HCT116 (cell line): ENCODE data around the gene SUV39H2. TPM values are rescaled to one million over a fixed set of nuclear protein-coding genes. Genes with fewer than 3 reads are reported as not detected.

Experiments used
- ATAC-seq: fragments of 200-7000 bp; cut with Tn5 transposase; 2 replicates; pipeline ENCODE4 v1.9.1; 2020; ENCODE audit warnings: mild to moderate bottlenecking, moderate library complexity
- BruUV-seq: library from RNA; stranded (reverse); fragments of 400-500 nt; replicated peaks from 2 replicates; lab custom pipeline; 2021; lab: Mats Ljungman, UMichigan
- CTCF ChIA-PET: fragments of 300-600 bp; sonication (Branson Sonifier 250); formaldehyde crosslinking; loops from one replicate; lab custom pipeline; 2021; ENCODE audit warnings: antibody characterized with exemption; lab: Charles Lee
- POLR2A ChIA-PET: fragments of 300-600, 350-600 bp; sonication (Branson Sonifier 250); formaldehyde crosslinking; loops from one replicate; lab custom pipeline; 2021; ENCODE audit warnings: antibody characterized with exemption; lab: Charles Lee
- RAD21 ChIA-PET, 2 experiments: fragments of 300-600 bp; sonication (Branson Sonifier 250); formaldehyde crosslinking; loops; one replicate each; lab custom pipeline; 2023; ENCODE audit warnings: low total read pairs in 2 of 2; ENCODE audit not compliant: uncharacterized antibody in 2 of 2, unreplicated experiment in 2 of 2, low non-redundant PET in 1 of 2; lab: Charles Lee
- DNase-seq: peaks from one replicate; pipeline ENCODE4 v3.0.0-alpha.2; 2010; ENCODE audit warnings: low read depth, low spot score
- H2AFZ ChIP-seq: fragments of 200-600 bp; shearing (Covaris generic), sonication (generic); 2 replicates; pipeline ENCODE4 v1.6.1; 2017; ENCODE audit warnings: low read depth, mixed run types, mixed read lengths, antibody characterized with exemption, low read length; ENCODE audit not compliant: poor library complexity, severe bottlenecking
- H3K27ac ChIP-seq: 2 replicates; pipeline ENCODE4 v1.5.1; 2012; ENCODE audit warnings: low read depth, low read length
- H3K27me3 ChIP-seq: fragments of 200-600 bp; sonication (generic); 2 replicates; pipeline ENCODE4 v1.6.1; 2016; ENCODE audit warnings: mixed run types, low read length, mixed read lengths; ENCODE audit not compliant: insufficient read depth
- H3K36me3 ChIP-seq, 2 experiments: fragments of 200-500 bp in 1 of 2; fragments of 200-600 bp in 1 of 2; sonication (Bioruptor generic) in 1 of 2; sonication (generic) in 1 of 2; 2 replicates each; pipeline versions ENCODE4 v1.5.1 to v1.6.1; 2014 to 2016; ENCODE audit warnings: low read length in 2 of 2, inconsistent platforms in 1 of 2, mixed read lengths in 1 of 2, mixed run types in 1 of 2; ENCODE audit not compliant: insufficient read depth in 2 of 2, control insufficient read depth in 1 of 2
- H3K4me1 ChIP-seq, 2 experiments: fragments of 200-600 bp in 1 of 2; sonication (generic) in 1 of 2; 2 replicates each; pipeline versions ENCODE4 v1.5.1 to v1.6.1; 2012 to 2017; ENCODE audit warnings: low read length in 2 of 2, inconsistent platforms in 1 of 2, mild to moderate bottlenecking in 1 of 2, mixed read lengths in 1 of 2, mixed run types in 1 of 2, moderate library complexity in 1 of 2; ENCODE audit not compliant: insufficient read depth in 2 of 2, control insufficient read depth in 1 of 2
- H3K4me2 ChIP-seq: fragments of 200-600 bp; sonication (generic); 2 replicates; pipeline ENCODE4 v1.6.1; 2017; ENCODE audit warnings: mixed run types, low read length, mixed read lengths
- H3K4me3 ChIP-seq, 2 experiments: fragments of 200-600 bp in 1 of 2; sonication (generic) in 1 of 2; replicated peaks in 1 of 2; 2 replicates each; pipeline ENCODE4 v1.5.1; 2011 to 2016; ENCODE audit warnings: low read length in 2 of 2, control low read depth in 1 of 2, low read depth in 1 of 2, mild to moderate bottlenecking in 1 of 2, mixed read lengths in 1 of 2, mixed run types in 1 of 2
- H3K79me2 ChIP-seq: fragments of 200-600 bp; sonication (generic); 2 replicates; pipeline ENCODE4 v1.6.1; 2017; ENCODE audit warnings: mild to moderate bottlenecking, mixed run types, low read length, moderate library complexity, mixed read lengths; ENCODE audit not compliant: insufficient read depth
- H3K9ac ChIP-seq: fragments of 200-600 bp; sonication (generic); 2 replicates; pipeline ENCODE4 v1.6.1; 2016; ENCODE audit warnings: low read length, mixed read lengths
- H3K9me2 ChIP-seq: fragments of 200-600 bp; sonication (generic), shearing (Covaris generic); 2 replicates; pipeline ENCODE4 v1.6.1; 2017; ENCODE audit warnings: mixed run types, mild to moderate bottlenecking, moderate library complexity; ENCODE audit not compliant: insufficient read depth
- H3K9me3 ChIP-seq, 2 experiments: fragments of 200-500 bp in 1 of 2; fragments of 200-600 bp in 1 of 2; sonication (Bioruptor generic) in 1 of 2; sonication (generic) in 1 of 2; 2 replicates each; pipeline ENCODE4 v1.6.1; 2014 to 2017; ENCODE audit warnings: low read length in 2 of 2, mixed read lengths in 2 of 2, inconsistent platforms in 1 of 2, low read depth in 1 of 2, mild to moderate bottlenecking in 1 of 2, mixed run types in 1 of 2, moderate library complexity in 1 of 2; ENCODE audit not compliant: control insufficient read depth in 1 of 2, insufficient read depth in 1 of 2
- H4K20me1 ChIP-seq: fragments of 200-600 bp; sonication (generic), shearing (Covaris generic); 2 replicates; pipeline ENCODE4 v1.6.1; 2017; ENCODE audit warnings: mixed run types, mild to moderate bottlenecking, moderate library complexity; ENCODE audit not compliant: insufficient read depth
- CEBPB ChIP-seq: IDR thresholded peaks from 2 replicates; pipeline ENCODE4 v1.6.1; 2012; ENCODE audit warnings: low read depth
- EZH2phosphoT487 ChIP-seq: fragments of 200-600 bp; IDR thresholded peaks from 2 replicates; pipeline ENCODE4 v1.6.1; 2018; ENCODE audit warnings: antibody characterized with exemption, borderline replicate concordance
- POLR2AphosphoS5 ChIP-seq: IDR thresholded peaks from 2 replicates; pipeline ENCODE4 v1.6.1; 2011; ENCODE audit warnings: mild to moderate bottlenecking, low read depth, low read length, moderate library complexity
- TCF7L2 ChIP-seq: IDR thresholded peaks from 2 replicates; pipeline ENCODE4 v1.7.0; 2011; ENCODE audit warnings: borderline replicate concordance, inconsistent platforms; ENCODE audit not compliant: insufficient read depth, insufficient read length; ENCODE audit errors: extremely low read depth
- intact Hi-C: fragments of 100-400 bp; cut with micrococcal nuclease; formaldehyde crosslinking; loops from 2 replicates; pipeline ENCODE4 v1.10.0; 2022
- total RNA-seq: library from RNA; stranded (reverse); gene quantifications from one replicate; pipeline ENCODE4 v1.2.1, GENCODE V29; 2021; ENCODE audit not compliant: unreplicated experiment

The SUV39H2 gene
- total RNA-seq, 1 experiment from 2014 or later, result 26.6 TPM

DNA sequence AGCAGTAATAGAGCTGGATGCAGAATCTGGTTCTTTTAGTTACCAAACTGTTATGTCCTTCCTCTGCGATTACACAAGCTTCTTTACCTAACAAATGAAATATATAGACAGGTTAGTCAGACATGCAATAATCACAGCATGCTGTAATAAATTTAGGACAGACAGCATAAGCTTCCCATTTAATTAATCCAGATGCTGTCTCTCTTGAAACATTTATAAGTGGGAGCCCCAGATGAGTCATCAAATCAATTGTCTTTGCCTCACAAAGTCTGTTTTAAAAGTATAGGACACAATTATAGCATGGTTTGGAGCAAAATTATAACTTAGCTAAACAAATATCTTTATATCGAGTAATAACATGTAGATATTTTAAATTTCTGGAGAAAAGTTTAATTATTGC is 42.5 kb upstream of the SUV39H2 start:
- H3K27ac ChIP-seq, result no peak overlapping the region
- no TSS peak for BruUV-seq
- ATAC-seq (no peak), DNase-seq (no peak)
- H3K4me1 ChIP-seq, result peaks cover 2 to 20% of the 10 kb centered on the region in 2 experiments; a peak in 3 of 4 replicates
- ChIA-PET CTCF (interaction anchor here (2.0 to 3.2 kb wide), 2 partner anchors 13 to 299 kb away, joined by 8 to 16 read pairs; no protein-coding TSS in a partner anchor), RAD21 (no interaction called here), POLR2A (interaction anchor here (1.9 kb wide), 1 partner anchor 123 kb away, joined by 6 read pairs; the partner anchor contains the start of gene MEIG1)
- H2AFZ ChIP-seq, result no peak overlapping the region
- H3K9ac ChIP-seq, result no peak overlapping the region
- H3K4me2 ChIP-seq, result no peak overlapping the region
- peaks cover 30% of the 10 kb centered on the region for H3K79me2 ChIP-seq
- H3K9me3 ChIP-seq, result no peaks in the 10 kb centered on the region
- H3K27me3 ChIP-seq, result no peaks in the 10 kb centered on the region
- H3K4me3 ChIP-seq, result no peak overlapping the region
- H3K36me3 ChIP-seq, result peaks cover 8 to 11% of the 10 kb centered on the region in 2 experiments; a peak in 3 of 4 replicates
- H3K9me2 ChIP-seq, result no peaks in the 10 kb centered on the region
- H4K20me1 ChIP-seq, result no peaks in the 10 kb centered on the region
- TF ChIP-seq CEBPB (no peak), EZH2phosphoT487 (no peak), POLR2AphosphoS5 (no peak)
- intact Hi-C loops, result loop anchor here (5.0 kb wide), 2 partner anchors 41 to 116 kb away; partner anchors contain the start of genes DCLRE1C and SUV39H2

DNA sequence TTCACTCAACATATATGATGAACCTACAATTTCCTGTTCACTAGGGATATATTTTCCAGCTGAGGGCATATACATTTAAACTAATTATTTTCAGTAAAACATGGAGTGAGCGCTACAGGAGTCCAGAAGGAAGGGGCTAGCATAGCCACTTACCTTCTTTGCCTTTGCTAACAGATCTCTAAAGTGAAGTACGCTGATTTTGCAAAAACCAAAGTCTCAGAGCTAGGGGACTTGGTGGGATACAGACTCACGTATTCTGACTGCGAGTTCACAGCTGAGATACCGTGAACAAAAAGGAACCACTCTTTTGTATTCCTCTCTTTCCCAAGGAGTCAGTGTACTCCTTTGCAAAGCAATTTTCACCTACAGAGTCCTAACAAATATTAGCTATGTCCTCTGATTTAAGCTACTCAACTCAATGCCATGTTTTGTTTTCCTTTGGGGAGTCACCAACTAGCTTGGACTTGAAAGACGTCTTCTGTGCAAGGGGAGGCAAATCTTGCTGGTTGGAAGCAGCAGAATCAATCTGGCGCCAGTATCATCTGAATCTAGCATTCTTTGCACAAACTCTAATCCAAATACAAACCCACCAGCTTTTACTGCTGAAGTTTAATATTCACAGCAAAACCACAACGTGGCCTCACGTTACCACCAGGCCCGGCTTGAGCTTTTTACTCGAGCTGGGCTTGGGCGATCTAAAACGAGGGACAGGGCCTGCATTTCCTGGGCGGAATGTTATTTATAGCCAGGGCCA is 41.5 kb upstream of the SUV39H2 start:
- TSS peak; percentile 57 for BruUV-seq

More for the DNA sequence above, 41.5 kb upstream of the SUV39H2 start:
- DNase-seq (no peak), ATAC-seq (no peak)
- peak overlapping the region; percentile 88 for H3K4me2 ChIP-seq
- H3K9ac ChIP-seq, result peak overlapping the region; percentile 98
- no peak for TF ChIP-seq TCF7L2
- H3K9me3 ChIP-seq, result no peaks in the 10 kb centered on the region
- peaks cover 18 to 19% of the 10 kb centered on the region in 2 experiments; a peak in 3 of 4 replicates for H3K36me3 ChIP-seq
- POLR2A ChIA-PET, result interaction anchor here (1.1 to 1.9 kb wide), 5 partner anchors 14 to 122 kb away, joined by 4 to 14 read pairs (median 5); partner anchors contain the start of genes DCLRE1C, MEIG1 and SUV39H2
- H2AFZ ChIP-seq, result peak overlapping the region; percentile 3
- H3K79me2 ChIP-seq, result peaks cover 40% of the 10 kb centered on the region
- H3K4me3 ChIP-seq, result peak overlapping the region; percentile 84 to 93
- no peaks in the 10 kb centered on the region for H4K20me1 ChIP-seq
- H3K27me3 ChIP-seq, result no peaks in the 10 kb centered on the region
- RAD21 ChIA-PET, result no interaction called here
- H3K27ac ChIP-seq, result peak overlapping the region; percentile 49
- intact Hi-C loops, result loop anchor here (5.0 kb wide), 2 partner anchors 40 to 115 kb away; partner anchors contain the start of genes DCLRE1C and SUV39H2
- H3K9me2 ChIP-seq, result no peaks in the 10 kb centered on the region
- H3K4me1 ChIP-seq, result peaks cover 2 to 20% of the 10 kb centered on the region in 2 experiments; a peak in 3 of 4 replicates
- CTCF ChIA-PET, result interaction anchor here (1.0 to 3.2 kb wide), 8 partner anchors 14 to 314 kb away, joined by 3 to 16 read pairs (median 4); no protein-coding TSS in a partner anchor
